Fibroblast of villous mesenchyme (primary cell): ENCODE data around the gene TMEM74B. TPM values are rescaled to one million over a fixed set of nuclear protein-coding genes. Genes with fewer than 3 reads are reported as not detected.

ENCODE experiments used
- DNase-seq: peaks from one replicate; pipeline ENCODE4 v3.0.0-alpha.2; 2010; ENCODE audit warnings: low read depth
- H3K4me3 ChIP-seq: 2 replicates; pipeline ENCODE4 v1.5.1; 2011; ENCODE audit warnings: low read depth, mild to moderate bottlenecking, low read length
- total RNA-seq: library from RNA; depleted of rRNA; stranded (reverse); fragments of >200 nt; gene quantifications from 2 replicates; pipeline ENCODE4 v1.2.3, GENCODE V29; 2012
- TF ChIP-seq, protein P1 (sequence below): IDR thresholded peaks from 2 replicates; pipeline ENCODE4 v1.5.1; 2012; ENCODE audit warnings: low read depth, mild to moderate bottlenecking, low read length; ENCODE audit not compliant: insufficient read depth

The TMEM74B gene
- total RNA-seq, 1 donor: not detected

- no peak overlapping the region for H3K4me3 ChIP-seq
- DNase-seq: peak; percentile 58
- TF ChIP-seq, protein P1, sequence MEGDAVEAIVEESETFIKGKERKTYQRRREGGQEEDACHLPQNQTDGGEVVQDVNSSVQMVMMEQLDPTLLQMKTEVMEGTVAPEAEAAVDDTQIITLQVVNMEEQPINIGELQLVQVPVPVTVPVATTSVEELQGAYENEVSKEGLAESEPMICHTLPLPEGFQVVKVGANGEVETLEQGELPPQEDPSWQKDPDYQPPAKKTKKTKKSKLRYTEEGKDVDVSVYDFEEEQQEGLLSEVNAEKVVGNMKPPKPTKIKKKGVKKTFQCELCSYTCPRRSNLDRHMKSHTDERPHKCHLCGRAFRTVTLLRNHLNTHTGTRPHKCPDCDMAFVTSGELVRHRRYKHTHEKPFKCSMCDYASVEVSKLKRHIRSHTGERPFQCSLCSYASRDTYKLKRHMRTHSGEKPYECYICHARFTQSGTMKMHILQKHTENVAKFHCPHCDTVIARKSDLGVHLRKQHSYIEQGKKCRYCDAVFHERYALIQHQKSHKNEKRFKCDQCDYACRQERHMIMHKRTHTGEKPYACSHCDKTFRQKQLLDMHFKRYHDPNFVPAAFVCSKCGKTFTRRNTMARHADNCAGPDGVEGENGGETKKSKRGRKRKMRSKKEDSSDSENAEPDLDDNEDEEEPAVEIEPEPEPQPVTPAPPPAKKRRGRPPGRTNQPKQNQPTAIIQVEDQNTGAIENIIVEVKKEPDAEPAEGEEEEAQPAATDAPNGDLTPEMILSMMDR: no peak
Observed at GRCh38 chr20:1171461-1172093, 13.2 kb downstream of the TMEM74B start.

GRCh38 chr20:1169224-1169623 is 15.6 kb downstream of the TMEM74B start:
- TF ChIP-seq, protein P1: no peak
- H3K4me3 ChIP-seq: no peak overlapping the region
- no peak for DNase-seq

DNA sequence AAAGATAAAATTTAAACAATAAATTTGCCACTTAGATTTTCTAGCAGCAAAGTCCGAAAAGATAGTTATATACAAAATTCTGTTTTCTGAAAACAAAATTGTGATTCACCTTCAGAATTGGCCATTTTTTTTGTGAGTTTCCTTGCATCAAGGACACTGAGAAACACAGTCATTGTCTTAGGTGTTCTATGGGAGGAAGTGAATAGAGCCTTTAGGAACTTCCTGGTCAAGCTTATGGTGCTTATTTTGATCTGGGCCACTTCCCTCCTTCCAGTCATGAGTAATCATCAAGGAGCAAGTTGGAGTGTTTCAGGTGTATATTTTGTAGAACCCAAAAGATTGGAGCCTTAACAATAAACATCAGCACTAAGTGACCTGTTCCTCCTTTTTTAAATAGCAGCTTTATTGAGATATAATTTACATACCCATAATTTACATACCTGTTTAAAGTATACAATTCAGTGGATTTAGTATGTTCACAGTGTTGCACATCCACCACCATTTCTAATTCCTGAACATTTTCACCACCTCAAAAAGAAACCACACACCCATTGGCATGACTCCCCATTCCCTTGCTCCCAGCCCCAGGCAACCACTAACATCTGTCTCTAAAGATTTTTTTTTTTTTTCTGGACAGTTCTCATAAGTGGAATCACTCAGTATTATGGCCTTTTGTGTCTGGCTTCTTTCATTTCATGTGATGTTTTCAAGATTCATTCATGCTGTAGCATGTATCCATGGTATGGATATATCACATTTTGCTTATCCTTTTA is 17.6 kb downstream of the TMEM74B start:
- TF ChIP-seq, protein P1: no peak
- no peak for DNase-seq
- H3K4me3 ChIP-seq: no peak overlapping the region

DNA sequence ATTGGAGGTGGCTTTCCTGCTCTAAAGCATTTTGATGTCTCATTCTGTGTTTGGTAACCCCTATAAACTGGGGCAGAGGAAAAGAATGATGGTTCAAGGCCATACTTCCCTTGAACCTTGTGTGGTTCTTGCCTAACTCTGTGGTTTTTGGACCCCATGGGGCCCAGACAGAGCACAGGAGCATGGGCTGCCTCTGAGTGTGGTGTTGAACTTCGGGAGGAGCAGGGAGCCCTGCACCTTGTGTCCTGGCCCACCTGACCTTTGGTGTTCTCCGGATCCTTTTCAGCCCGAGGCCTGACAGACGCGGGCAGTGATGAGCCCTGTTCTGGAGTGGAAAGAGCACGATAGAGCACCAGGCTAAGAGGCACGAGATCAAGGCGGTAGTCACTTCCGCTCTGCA is 18.8 kb downstream of the TMEM74B start:
- TF ChIP-seq, protein P1: no peak
- no peak for DNase-seq
- no peak overlapping the region for H3K4me3 ChIP-seq

DNA sequence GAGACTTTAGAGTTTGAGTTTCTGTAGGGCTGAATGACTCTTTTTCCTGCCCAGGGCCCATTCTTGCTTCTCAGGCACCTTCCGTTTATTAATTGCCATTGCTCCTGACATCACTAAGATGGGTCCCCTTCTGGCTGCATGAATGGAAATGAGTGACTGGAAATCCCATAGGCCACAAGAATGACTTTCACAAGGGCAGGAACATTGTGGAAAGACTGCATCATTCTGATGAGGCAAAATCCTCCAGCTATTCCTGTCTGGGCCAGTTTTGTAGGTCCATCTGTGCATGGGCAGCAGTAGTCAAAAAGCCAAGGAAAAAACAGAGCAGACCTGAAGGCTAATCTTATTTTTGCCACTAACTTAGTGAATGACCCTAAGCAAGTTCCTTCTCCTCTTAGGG is 19.3 kb downstream of the TMEM74B start:
- H3K4me3 ChIP-seq: no peak overlapping the region
- no peak for DNase-seq
- TF ChIP-seq, protein P1: no peak

GRCh38 chr20:1164871-1165270 is 19.9 kb downstream of the TMEM74B start:
- H3K4me3 ChIP-seq: no peak overlapping the region
- TF ChIP-seq, protein P1: no peak
- no peak for DNase-seq
